Measurements from ENCODE around the gene HSD17B13.
"Not testable (repeated sequence)": the region's sequence is repeated elsewhere in the genome, so short reads cannot be mapped to it uniquely, and the experiment has no call there.

The HSD17B13 gene

DNA sequence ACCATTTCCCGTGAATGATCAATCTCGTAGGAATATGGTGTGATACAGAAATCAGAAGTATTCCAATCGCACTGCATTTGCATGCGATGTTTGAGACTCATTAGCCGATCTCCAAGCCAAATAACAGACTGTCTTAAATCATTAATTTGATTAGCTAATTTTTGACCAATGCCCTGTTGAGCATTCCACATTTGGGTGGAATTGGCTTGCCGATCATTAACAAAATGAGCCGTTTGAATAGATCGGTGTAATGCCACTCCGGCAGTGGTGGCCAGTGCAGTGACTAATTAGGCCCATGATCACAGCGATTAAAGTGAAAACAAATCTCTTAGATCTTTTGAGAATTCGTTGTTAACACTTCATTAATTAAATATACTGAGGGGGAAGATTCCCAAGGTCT, 27.8 kb downstream of the HSD17B13 start:
- H3K27ac ChIP-seq (ENCODE audit: low read depth, low read length); H3K9ac ChIP-seq (ENCODE audit: low read depth, low read length); H3K36me3 ChIP-seq (ENCODE audit: control insufficient read depth, insufficient read depth, low read length); H3K9me3 ChIP-seq (ENCODE audit: control insufficient read depth, insufficient read depth, low read length); H3K27me3 ChIP-seq (ENCODE audit: control insufficient read depth, insufficient read depth, low read length); H3K4me3 ChIP-seq (ENCODE audit: low read depth, low read length); H3K4me1 ChIP-seq (ENCODE audit: control insufficient read depth, insufficient read depth, low read length): not testable (repeated sequence)

DNA sequence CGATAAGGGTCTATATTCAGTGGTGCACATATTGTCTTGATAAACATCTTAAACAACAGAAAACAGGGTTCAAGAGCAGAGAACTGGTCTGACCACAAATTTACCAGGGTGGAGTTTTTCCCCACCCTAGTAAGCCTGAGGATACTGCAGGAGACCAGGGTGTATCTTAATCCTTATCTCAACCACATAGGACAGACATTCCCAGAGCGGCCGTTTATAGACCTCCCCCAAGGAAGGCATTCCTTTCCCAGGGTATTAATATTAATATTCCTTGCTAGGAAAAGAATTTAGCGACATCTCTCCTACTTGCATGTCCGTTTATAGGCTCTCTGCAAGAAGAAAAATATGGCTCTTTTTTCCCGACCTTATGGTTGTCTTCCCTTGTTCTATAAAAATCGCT, 28.8 kb downstream of the HSD17B13 start:
- not testable (repeated sequence) for H3K9me3 ChIP-seq (ENCODE audit: control insufficient read depth, insufficient read depth, low read length); H3K36me3 ChIP-seq (ENCODE audit: control insufficient read depth, insufficient read depth, low read length); H3K4me1 ChIP-seq (ENCODE audit: control insufficient read depth, insufficient read depth, low read length); H3K27ac ChIP-seq (ENCODE audit: low read depth, low read length); H3K9ac ChIP-seq (ENCODE audit: low read depth, low read length); H3K27me3 ChIP-seq (ENCODE audit: control insufficient read depth, insufficient read depth, low read length); H3K4me3 ChIP-seq (ENCODE audit: low read depth, low read length)

DNA sequence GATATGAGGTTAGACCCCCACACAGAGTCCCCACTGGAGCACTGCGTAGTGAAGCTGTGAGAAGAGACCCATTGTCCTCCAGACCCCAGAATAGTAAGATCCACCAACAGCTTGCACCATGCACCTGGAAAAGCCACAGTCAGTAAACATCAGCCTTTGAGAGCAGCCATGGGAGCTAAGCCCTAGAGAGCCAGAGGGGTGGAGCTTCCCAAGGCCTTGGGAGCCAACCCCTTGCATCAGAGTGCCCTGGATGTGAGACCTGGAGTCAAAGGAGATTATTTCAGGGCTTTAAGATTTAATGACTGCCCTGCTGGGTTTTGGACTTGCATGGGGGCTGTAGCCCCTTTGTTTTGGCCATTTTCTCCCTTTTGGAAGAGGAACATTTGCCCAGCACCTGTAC, 35.7 kb downstream of the HSD17B13 start:
- Histone ChIP-seq H3K27ac (ENCODE audit: low read depth, low read length) (no peak overlapping the region), H3K27me3 (ENCODE audit: control insufficient read depth, insufficient read depth, low read length) (no peaks in the 10 kb centered on the region), H3K9me3 (ENCODE audit: control insufficient read depth, insufficient read depth, low read length) (peaks cover 16% of the 10 kb centered on the region), H3K36me3 (ENCODE audit: control insufficient read depth, insufficient read depth, low read length) (no peaks in the 10 kb centered on the region), H3K9ac (ENCODE audit: low read depth, low read length) (no peak overlapping the region), H3K4me3 (ENCODE audit: low read depth, low read length) (no peak overlapping the region), H3K4me1 (ENCODE audit: control insufficient read depth, insufficient read depth, low read length) (no peaks in the 10 kb centered on the region)

DNA sequence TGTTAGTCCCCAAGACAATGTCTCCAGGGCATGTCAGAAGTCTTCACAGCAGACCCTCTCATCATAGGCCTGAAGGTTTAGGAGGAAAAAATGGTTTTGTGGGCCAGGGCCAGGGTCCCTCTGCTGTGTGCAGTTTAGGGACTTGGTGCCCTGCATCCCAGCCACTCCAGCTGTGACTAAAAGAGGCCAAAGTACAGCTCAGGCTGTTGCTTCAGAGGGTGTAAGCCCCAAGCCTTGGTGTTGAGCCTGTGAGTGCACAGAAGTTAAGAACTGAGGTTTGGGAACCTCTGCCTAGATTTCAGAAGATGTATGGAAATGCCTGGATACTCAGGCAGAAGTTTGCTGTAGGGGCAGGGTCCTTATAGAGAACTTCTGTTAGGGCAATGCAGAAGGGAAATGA, 38.4 kb downstream of the HSD17B13 start:
- not testable (repeated sequence) for H3K36me3 ChIP-seq (ENCODE audit: control insufficient read depth, insufficient read depth, low read length); H3K4me1 ChIP-seq (ENCODE audit: control insufficient read depth, insufficient read depth, low read length); H3K27me3 ChIP-seq (ENCODE audit: control insufficient read depth, insufficient read depth, low read length); H3K9ac ChIP-seq (ENCODE audit: low read depth, low read length); H3K27ac ChIP-seq (ENCODE audit: low read depth, low read length); H3K4me3 ChIP-seq (ENCODE audit: low read depth, low read length)
- peaks cover 16% of the 10 kb centered on the region for H3K9me3 ChIP-seq (ENCODE audit: control insufficient read depth, insufficient read depth, low read length)

DNA sequence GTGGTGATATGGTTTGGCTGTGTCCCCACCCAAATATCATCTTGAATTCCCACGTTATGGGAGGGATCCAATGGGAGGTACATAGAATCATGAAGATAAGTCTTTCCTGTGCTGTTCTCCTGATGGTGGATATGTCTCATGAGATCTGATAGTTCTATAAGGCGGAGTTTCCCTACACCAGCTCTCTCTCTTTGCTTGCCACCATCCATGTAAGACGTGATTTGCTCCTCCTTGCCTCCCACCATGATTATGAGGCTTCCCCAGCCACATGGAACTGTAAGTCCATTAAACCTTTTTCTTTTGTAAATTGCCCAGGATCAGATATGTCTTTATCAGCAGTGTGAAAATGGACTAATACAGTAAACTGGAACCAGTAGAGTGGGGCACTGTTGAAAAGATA, 39.5 kb downstream of the HSD17B13 start:
- H3K27ac ChIP-seq (ENCODE audit: low read depth, low read length), result no peak overlapping the region
- H3K4me3 ChIP-seq (ENCODE audit: low read depth, low read length), result no peak overlapping the region
- H3K27me3 ChIP-seq (ENCODE audit: control insufficient read depth, insufficient read depth, low read length), result no peaks in the 10 kb centered on the region
- H3K9ac ChIP-seq (ENCODE audit: low read depth, low read length), result no peak overlapping the region
- no peaks in the 10 kb centered on the region for H3K4me1 ChIP-seq (ENCODE audit: control insufficient read depth, insufficient read depth, low read length)
- H3K36me3 ChIP-seq (ENCODE audit: control insufficient read depth, insufficient read depth, low read length), result no peaks in the 10 kb centered on the region
- H3K9me3 ChIP-seq (ENCODE audit: control insufficient read depth, insufficient read depth, low read length), result peaks cover 16% of the 10 kb centered on the region

DNA sequence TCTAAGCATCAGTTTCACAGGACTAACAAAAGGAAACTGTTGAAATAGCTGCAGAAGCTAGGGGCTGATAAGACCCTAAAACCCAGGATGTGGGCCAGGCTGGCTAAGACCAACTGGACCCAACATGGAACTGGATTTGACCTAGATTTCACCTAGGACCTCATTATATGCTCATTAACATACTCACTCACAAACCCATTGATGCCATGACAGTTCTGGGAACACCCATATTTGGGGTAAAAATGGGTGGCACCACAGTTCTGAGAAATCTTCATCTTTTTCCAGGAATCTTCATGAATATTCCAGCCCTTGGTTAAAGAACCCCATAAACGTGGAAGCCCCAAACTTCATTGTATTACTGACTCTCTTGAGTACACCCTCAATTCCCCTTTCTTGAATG, 41.1 kb downstream of the HSD17B13 start:
- no peak overlapping the region for H3K9ac ChIP-seq (ENCODE audit: low read depth, low read length)
- no peak overlapping the region for H3K4me3 ChIP-seq (ENCODE audit: low read depth, low read length)
- no peaks in the 10 kb centered on the region for H3K27me3 ChIP-seq (ENCODE audit: control insufficient read depth, insufficient read depth, low read length)
- no peak overlapping the region for H3K27ac ChIP-seq (ENCODE audit: low read depth, low read length)
- H3K9me3 ChIP-seq (ENCODE audit: control insufficient read depth, insufficient read depth, low read length), result peaks cover 10% of the 10 kb centered on the region
- H3K4me1 ChIP-seq (ENCODE audit: control insufficient read depth, insufficient read depth, low read length), result no peaks in the 10 kb centered on the region
- H3K36me3 ChIP-seq (ENCODE audit: control insufficient read depth, insufficient read depth, low read length), result no peaks in the 10 kb centered on the region

DNA sequence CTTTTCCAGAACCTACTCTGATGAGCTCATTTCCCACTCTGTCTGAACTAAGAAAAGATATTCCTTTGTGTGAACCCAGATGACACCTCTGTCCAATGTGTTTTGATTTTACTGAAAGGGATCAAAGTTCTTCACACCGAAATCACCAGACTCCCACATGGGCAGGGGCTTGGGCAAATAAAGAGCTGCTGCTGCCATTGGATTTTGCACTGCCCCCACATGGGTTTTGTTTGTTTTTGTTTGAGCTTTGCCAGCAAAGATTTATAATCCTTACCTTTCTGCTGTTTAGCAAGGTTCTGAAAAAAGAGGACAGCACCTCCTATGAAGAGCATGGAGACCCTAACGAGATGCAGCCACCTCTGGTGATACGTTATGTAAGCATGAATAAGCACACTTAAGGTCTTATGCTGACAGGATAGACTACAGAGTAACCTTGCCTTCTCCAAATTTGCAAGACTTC, 44.3 kb downstream of the HSD17B13 start:
- Histone ChIP-seq H3K27ac (ENCODE audit: low read depth, low read length) (no peak overlapping the region), H3K9me3 (ENCODE audit: control insufficient read depth, insufficient read depth, low read length) (no peaks in the 10 kb centered on the region; the same call in 1 of the 2 replicates), H3K27me3 (ENCODE audit: control insufficient read depth, insufficient read depth, low read length) (no peaks in the 10 kb centered on the region), H3K36me3 (ENCODE audit: control insufficient read depth, insufficient read depth, low read length) (no peaks in the 10 kb centered on the region), H3K9ac (ENCODE audit: low read depth, low read length) (no peak overlapping the region), H3K4me3 (ENCODE audit: low read depth, low read length) (no peak overlapping the region), H3K4me1 (ENCODE audit: control insufficient read depth, insufficient read depth, low read length) (no peaks in the 10 kb centered on the region)

DNA sequence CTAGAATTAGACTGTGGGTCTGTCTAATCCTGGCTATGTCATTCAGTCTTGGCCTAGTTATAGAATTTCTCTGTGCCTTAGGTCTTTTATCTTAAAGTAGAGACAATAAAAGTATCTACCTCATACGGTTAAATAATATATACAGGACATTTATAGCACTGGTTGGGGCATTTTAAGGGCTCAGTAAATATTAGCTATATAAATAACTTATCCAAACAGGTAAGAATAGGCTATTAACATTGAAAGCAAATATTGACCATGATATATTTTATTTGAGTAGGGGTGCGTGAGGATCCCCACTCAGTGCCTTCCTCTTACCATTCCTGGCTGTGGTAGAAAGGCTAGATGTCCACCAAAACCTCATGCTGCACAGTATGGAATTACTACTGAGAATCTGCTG, 47.4 kb downstream of the HSD17B13 start:
- Histone ChIP-seq H3K27ac (ENCODE audit: low read depth, low read length) (no peak overlapping the region), H3K27me3 (ENCODE audit: control insufficient read depth, insufficient read depth, low read length) (no peaks in the 10 kb centered on the region), H3K4me1 (ENCODE audit: control insufficient read depth, insufficient read depth, low read length) (peaks cover 8% of the 10 kb centered on the region), H3K9me3 (ENCODE audit: control insufficient read depth, insufficient read depth, low read length) (no peaks in the 10 kb centered on the region), H3K36me3 (ENCODE audit: control insufficient read depth, insufficient read depth, low read length) (no peaks in the 10 kb centered on the region), H3K9ac (ENCODE audit: low read depth, low read length) (no peak overlapping the region), H3K4me3 (ENCODE audit: low read depth, low read length) (no peak overlapping the region)

DNA sequence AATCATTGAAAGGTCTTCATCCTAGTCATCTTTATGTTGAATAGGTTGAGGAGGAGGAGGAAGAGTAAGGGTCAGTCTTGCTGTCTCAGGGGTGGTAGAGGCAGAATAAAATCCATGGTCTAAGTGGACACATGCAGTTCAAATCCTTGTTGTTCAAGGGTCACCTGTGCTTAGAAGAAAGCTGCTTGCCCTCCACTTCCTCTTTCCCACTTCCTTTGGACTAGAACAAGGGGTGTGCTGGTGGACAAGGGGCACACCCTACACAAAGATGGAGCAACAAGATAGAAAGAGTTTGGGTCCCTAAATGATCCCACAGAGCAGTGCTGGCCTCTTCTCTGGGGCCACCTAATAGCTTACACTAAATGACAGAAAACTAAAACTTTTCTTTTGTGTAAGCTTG, 47.9 kb downstream of the HSD17B13 start:
- Histone ChIP-seq H3K27ac (ENCODE audit: low read depth, low read length) (no peak overlapping the region), H3K9ac (ENCODE audit: low read depth, low read length) (no peak overlapping the region), H3K9me3 (ENCODE audit: control insufficient read depth, insufficient read depth, low read length) (no peaks in the 10 kb centered on the region), H3K4me1 (ENCODE audit: control insufficient read depth, insufficient read depth, low read length) (peaks cover 8% of the 10 kb centered on the region), H3K4me3 (ENCODE audit: low read depth, low read length) (no peak overlapping the region), H3K36me3 (ENCODE audit: control insufficient read depth, insufficient read depth, low read length) (no peaks in the 10 kb centered on the region), H3K27me3 (ENCODE audit: control insufficient read depth, insufficient read depth, low read length) (no peaks in the 10 kb centered on the region)

DNA sequence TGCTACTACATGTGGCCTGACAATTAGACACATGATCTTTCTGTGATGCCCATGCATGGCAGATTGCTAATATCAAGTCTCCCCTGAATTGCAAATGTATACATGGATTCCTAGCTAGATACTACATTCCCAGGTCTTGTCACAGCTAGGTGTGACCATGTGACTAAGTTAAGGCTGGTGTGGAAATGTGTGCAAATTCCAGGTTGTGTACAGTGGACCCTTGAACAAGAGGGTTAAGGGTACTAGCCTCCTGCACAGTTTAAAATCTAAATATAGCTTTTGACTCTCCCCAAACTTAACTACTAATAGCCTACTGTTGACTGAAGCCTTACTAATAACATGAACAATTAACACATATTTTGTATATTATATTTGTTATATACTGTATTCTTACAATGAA, 48.4 kb downstream of the HSD17B13 start:
- Histone ChIP-seq H3K4me3 (ENCODE audit: low read depth, low read length) (no peak overlapping the region), H3K4me1 (ENCODE audit: control insufficient read depth, insufficient read depth, low read length) (peaks cover 8% of the 10 kb centered on the region), H3K36me3 (ENCODE audit: control insufficient read depth, insufficient read depth, low read length) (no peaks in the 10 kb centered on the region), H3K27ac (ENCODE audit: low read depth, low read length) (no peak overlapping the region), H3K9me3 (ENCODE audit: control insufficient read depth, insufficient read depth, low read length) (no peaks in the 10 kb centered on the region), H3K9ac (ENCODE audit: low read depth, low read length) (no peak overlapping the region), H3K27me3 (ENCODE audit: control insufficient read depth, insufficient read depth, low read length) (no peaks in the 10 kb centered on the region)

DNA sequence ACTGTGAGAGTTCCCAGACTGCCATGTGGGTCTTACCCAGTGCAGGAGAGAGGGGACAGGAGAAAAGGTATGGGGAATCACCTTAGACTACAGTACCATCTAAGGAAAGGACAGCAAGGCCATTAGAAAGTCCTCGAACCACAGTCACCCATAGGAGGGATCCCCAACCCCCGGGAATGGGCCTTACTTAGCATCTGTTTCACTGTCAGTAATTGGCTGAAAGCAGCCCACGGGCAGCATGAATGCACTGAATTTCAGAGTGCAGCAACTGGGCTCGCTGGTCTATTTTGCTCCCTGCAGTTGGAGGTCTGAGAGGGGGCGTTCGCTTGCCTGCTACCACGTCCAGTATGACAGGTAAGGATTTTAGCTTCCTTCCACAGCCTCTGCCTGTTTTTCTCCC, 51.9 kb downstream of the HSD17B13 start:
- H3K27me3 ChIP-seq (ENCODE audit: control insufficient read depth, insufficient read depth, low read length), result no peaks in the 10 kb centered on the region
- H3K4me3 ChIP-seq (ENCODE audit: low read depth, low read length), result no peak overlapping the region
- H3K36me3 ChIP-seq (ENCODE audit: control insufficient read depth, insufficient read depth, low read length), result no peaks in the 10 kb centered on the region
- no peak overlapping the region for H3K9ac ChIP-seq (ENCODE audit: low read depth, low read length)
- peaks cover 8% of the 10 kb centered on the region for H3K4me1 ChIP-seq (ENCODE audit: control insufficient read depth, insufficient read depth, low read length)
- H3K27ac ChIP-seq (ENCODE audit: low read depth, low read length), result no peak overlapping the region
- H3K9me3 ChIP-seq (ENCODE audit: control insufficient read depth, insufficient read depth, low read length), result no peaks in the 10 kb centered on the region

DNA sequence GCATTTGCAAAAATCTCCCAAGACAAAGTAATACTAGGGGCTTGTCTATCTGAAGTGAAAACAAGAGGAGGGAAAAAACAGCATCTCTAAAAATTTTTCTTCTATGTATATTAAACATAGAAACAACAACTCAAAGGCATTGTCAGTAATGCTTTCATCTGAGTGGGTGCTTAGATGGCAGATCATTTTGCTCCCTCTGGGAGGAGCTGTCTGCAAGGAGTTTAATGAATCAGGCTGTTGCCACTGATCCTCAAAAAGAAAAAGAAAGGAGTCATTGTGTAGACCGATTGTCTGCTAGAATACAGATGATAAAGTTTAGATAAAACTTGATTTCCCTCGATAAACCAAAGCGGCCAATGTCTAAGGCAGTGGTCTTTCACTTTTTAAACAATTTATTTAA, 52.5 kb downstream of the HSD17B13 start:
- H3K4me3 ChIP-seq (ENCODE audit: low read depth, low read length), result no peak overlapping the region
- H3K9me3 ChIP-seq (ENCODE audit: control insufficient read depth, insufficient read depth, low read length), result no peaks in the 10 kb centered on the region
- H3K9ac ChIP-seq (ENCODE audit: low read depth, low read length), result no peak overlapping the region

More for the DNA sequence above, 52.5 kb downstream of the HSD17B13 start:
- peaks cover 8% of the 10 kb centered on the region for H3K4me1 ChIP-seq (ENCODE audit: control insufficient read depth, insufficient read depth, low read length)
- no peaks in the 10 kb centered on the region for H3K27me3 ChIP-seq (ENCODE audit: control insufficient read depth, insufficient read depth, low read length)
- no peaks in the 10 kb centered on the region for H3K36me3 ChIP-seq (ENCODE audit: control insufficient read depth, insufficient read depth, low read length)
- H3K27ac ChIP-seq (ENCODE audit: low read depth, low read length), result no peak overlapping the region
